Measurements from ENCODE around the gene KCNQ1.

- no peak for TF ChIP-seq CTCF (IDR thresholded peaks at IDR 0.05; ENCODE audit: extremely low read depth in 1 of 2, insufficient read depth in 1 of 2, low read depth in 1 of 2, low read length in 2 of 2)
- TF ChIP-seq POLR2A (IDR thresholded peaks at IDR 0.05; ENCODE audit: low read depth, low read length): no peak
- TF ChIP-seq JUN (IDR thresholded peaks at IDR 0.05; ENCODE audit: borderline replicate concordance, insufficient read depth, insufficient read length, low read depth): no peak
- no peak for TF ChIP-seq EZH2 (IDR thresholded peaks at IDR 0.05; ENCODE audit: borderline replicate concordance, low read depth, low read length, severe bottlenecking)
- no peak for TF ChIP-seq MAX (IDR thresholded peaks at IDR 0.05; ENCODE audit: insufficient read depth, insufficient read length)
- TF ChIP-seq POLR2AphosphoS5 (IDR thresholded peaks at IDR 0.05; ENCODE audit: insufficient read depth, low read depth, low read length): no peak
Observed at GRCh38 chr11:2579315-2580060, 134.7 kb downstream of the KCNQ1 start.
